Neural cell (in vitro differentiated cells): ENCODE results near the gene ADPRS. TPM values are rescaled to one million over a fixed set of nuclear protein-coding genes. Genes with fewer than 3 reads are reported as not detected.

Source experiments
- H2AFZ ChIP-seq: fragments of 200-600, 300-800 bp; sonication (generic), shearing (Covaris generic); 2 replicates; pipeline ENCODE4 v1.6.0; 2014; ENCODE audit warnings: low read depth, mild to moderate bottlenecking, antibody characterized with exemption, low read length, moderate library complexity
- H3F3A ChIP-seq: fragments of 200-600 bp; shearing (Covaris generic); 2 replicates; pipeline ENCODE4 v1.6.1; 2016; ENCODE audit warnings: mild to moderate bottlenecking, moderate library complexity, mixed read lengths, antibody characterized with exemption, low read length; ENCODE audit not compliant: insufficient read depth, poor library complexity, severe bottlenecking
- H3K27ac ChIP-seq: fragments of 200-600, 300-800 bp; sonication (generic), shearing (Covaris generic); 2 replicates; pipeline ENCODE4 v1.5.1; 2014; ENCODE audit warnings: mild to moderate bottlenecking, low read length, moderate library complexity
- H3K27me3 ChIP-seq: fragments of 300-800, 200-600 bp; sonication (generic), shearing (Covaris generic); 2 replicates; pipeline ENCODE4 v1.6.0; 2014; ENCODE audit warnings: mild to moderate bottlenecking, low read depth, low read length, moderate library complexity; ENCODE audit not compliant: insufficient read depth
- H3K36me3 ChIP-seq: fragments of 300-800, 200-600 bp; sonication (generic), shearing (Covaris generic); 2 replicates; pipeline ENCODE4 v1.5.1; 2014; ENCODE audit warnings: mild to moderate bottlenecking, antibody characterized with exemption, low read length, moderate library complexity; ENCODE audit not compliant: insufficient read depth
- H3K4me2 ChIP-seq: fragments of 300-800, 200-600 bp; sonication (generic), shearing (Covaris generic); 2 replicates; pipeline ENCODE4 v1.6.0; 2014; ENCODE audit warnings: mild to moderate bottlenecking, low read length
- H3K4me3 ChIP-seq: fragments of 300-800, 200-600 bp; sonication (generic), shearing (Covaris generic); 2 replicates; pipeline ENCODE4 v1.5.1; 2014; ENCODE audit warnings: mild to moderate bottlenecking, low read length, moderate library complexity
- H3K79me2 ChIP-seq: fragments of 200-600 bp; shearing (Covaris generic); replicated peaks from 2 replicates; pipeline ENCODE4 v1.6.0; 2014; ENCODE audit warnings: mild to moderate bottlenecking, low read length, moderate library complexity; ENCODE audit not compliant: insufficient read depth
- H3K9ac ChIP-seq: fragments of 300-800, 200-600 bp; sonication (generic), shearing (Covaris generic); 2 replicates; pipeline ENCODE4 v1.6.1; 2016; ENCODE audit warnings: mild to moderate bottlenecking, low read length, mixed read lengths
- H3K9me2 ChIP-seq: fragments of 200-600 bp; shearing (Covaris generic); 2 replicates; pipeline ENCODE4 v1.6.1; 2016; ENCODE audit warnings: mild to moderate bottlenecking, low read length, mixed read lengths; ENCODE audit not compliant: insufficient read depth
- H3K9me3 ChIP-seq: fragments of 200-600, 300-800 bp; sonication (generic), shearing (Covaris generic); 2 replicates; pipeline ENCODE4 v1.6.1; 2016; ENCODE audit warnings: mild to moderate bottlenecking, mixed run types, low read length, moderate library complexity, mixed read lengths
- H4K20me1 ChIP-seq: fragments of 200-600 bp; shearing (Covaris generic); 2 replicates; pipeline ENCODE4 v1.6.1; 2016; ENCODE audit warnings: mild to moderate bottlenecking, mixed run types; ENCODE audit not compliant: insufficient read depth
- CTCF ChIP-seq: fragments of 450-650 bp; IDR thresholded peaks from 2 replicates; pipeline ENCODE4 v1.5.1; 2014; ENCODE audit warnings: antibody characterized with exemption, mild to moderate bottlenecking, moderate library complexity; ENCODE audit not compliant: poor library complexity, severe bottlenecking
- EP300 ChIP-seq: fragments of 450-650 bp; conservative IDR thresholded peaks from 2 replicates; pipeline ENCODE4 v1.6.1; 2014; ENCODE audit warnings: antibody characterized with exemption, mild to moderate bottlenecking, moderate library complexity; ENCODE audit not compliant: poor library complexity, severe bottlenecking
- EZH2 ChIP-seq: fragments of 200-600, 300-800 bp; shearing (Covaris generic), sonication (generic); IDR thresholded peaks from 2 replicates; pipeline ENCODE4 v1.6.1; 2014; ENCODE audit warnings: antibody characterized with exemption, low read length, borderline replicate concordance, mild to moderate bottlenecking; ENCODE audit not compliant: insufficient read depth, poor library complexity, severe bottlenecking
- POLR2AphosphoS5 ChIP-seq: IDR thresholded peaks from 2 replicates; pipeline ENCODE4 v1.6.1; 2012
- RAD21 ChIP-seq: fragments of 450-650 bp; conservative IDR thresholded peaks from 2 replicates; pipeline ENCODE4 v1.6.1; 2014; ENCODE audit warnings: antibody characterized with exemption, mild to moderate bottlenecking, moderate library complexity
- SMC3 ChIP-seq: fragments of 450-650 bp; conservative IDR thresholded peaks from 2 replicates; pipeline ENCODE4 v1.6.1; 2014; ENCODE audit warnings: antibody characterized with exemption, mild to moderate bottlenecking, moderate library complexity; ENCODE audit not compliant: poor library complexity
- TAF1 ChIP-seq: IDR thresholded peaks from 2 replicates; pipeline ENCODE4 v1.6.1; 2012; ENCODE audit warnings: low read depth
- polyA plus RNA-seq: library from polyadenylated mRNA; depleted of rRNA; stranded (reverse); fragments of >200 nt; gene quantifications from 2 replicates; pipeline ENCODE4 v1.2.3, GENCODE V29; 2014
- TF ChIP-seq, protein P1 (sequence below): IDR thresholded peaks from 2 replicates; pipeline ENCODE4 v1.6.1; 2012; ENCODE audit warnings: borderline replicate concordance

ADPRS gene
- polyA plus RNA-seq, 1 donor from 2014 or later, result 66.7 TPM

DNA sequence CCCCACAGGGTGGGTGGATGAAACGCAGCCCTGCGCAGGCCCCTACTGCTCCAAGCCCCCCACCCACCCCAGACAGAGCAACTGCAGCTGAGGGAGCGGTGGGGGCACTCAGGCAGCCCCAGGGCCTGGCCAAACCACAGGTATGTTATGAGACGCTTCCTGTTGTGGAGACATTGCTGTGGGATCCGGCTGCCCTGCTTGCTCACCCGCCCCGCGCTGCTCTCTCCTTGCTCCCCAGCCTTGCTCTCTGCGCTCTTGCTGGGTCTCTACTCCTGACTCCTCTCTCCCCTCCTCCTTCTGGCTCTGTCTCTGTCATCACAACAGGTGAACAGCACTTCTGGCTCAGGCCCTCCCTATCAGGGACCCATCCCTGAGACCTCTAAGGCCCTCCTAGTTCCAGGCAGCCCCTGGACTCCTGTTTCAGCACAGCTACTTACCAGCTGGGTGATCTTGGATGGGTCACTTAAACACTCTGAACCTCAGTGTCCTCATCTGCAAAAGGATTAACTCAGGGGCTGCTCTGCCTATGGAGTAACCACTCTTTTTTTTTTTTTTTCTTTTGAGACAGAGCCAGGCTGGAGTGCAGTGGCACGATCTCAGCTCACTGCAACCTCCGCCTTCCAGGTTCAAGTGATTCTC, 20.5 kb downstream of the ADPRS start:
- no peaks in the 10 kb centered on the region for H3K79me2 ChIP-seq
- no peak for TF ChIP-seq EZH2
- TF ChIP-seq TAF1, result no peak
- TF ChIP-seq EP300, result no peak
- no peak for TF ChIP-seq RAD21
- TF ChIP-seq, protein P1, sequence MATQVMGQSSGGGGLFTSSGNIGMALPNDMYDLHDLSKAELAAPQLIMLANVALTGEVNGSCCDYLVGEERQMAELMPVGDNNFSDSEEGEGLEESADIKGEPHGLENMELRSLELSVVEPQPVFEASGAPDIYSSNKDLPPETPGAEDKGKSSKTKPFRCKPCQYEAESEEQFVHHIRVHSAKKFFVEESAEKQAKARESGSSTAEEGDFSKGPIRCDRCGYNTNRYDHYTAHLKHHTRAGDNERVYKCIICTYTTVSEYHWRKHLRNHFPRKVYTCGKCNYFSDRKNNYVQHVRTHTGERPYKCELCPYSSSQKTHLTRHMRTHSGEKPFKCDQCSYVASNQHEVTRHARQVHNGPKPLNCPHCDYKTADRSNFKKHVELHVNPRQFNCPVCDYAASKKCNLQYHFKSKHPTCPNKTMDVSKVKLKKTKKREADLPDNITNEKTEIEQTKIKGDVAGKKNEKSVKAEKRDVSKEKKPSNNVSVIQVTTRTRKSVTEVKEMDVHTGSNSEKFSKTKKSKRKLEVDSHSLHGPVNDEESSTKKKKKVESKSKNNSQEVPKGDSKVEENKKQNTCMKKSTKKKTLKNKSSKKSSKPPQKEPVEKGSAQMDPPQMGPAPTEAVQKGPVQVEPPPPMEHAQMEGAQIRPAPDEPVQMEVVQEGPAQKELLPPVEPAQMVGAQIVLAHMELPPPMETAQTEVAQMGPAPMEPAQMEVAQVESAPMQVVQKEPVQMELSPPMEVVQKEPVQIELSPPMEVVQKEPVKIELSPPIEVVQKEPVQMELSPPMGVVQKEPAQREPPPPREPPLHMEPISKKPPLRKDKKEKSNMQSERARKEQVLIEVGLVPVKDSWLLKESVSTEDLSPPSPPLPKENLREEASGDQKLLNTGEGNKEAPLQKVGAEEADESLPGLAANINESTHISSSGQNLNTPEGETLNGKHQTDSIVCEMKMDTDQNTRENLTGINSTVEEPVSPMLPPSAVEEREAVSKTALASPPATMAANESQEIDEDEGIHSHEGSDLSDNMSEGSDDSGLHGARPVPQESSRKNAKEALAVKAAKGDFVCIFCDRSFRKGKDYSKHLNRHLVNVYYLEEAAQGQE, result no peak
- H3K27ac ChIP-seq, result no peak overlapping the region
- no peaks in the 10 kb centered on the region for H3K36me3 ChIP-seq
- H3K9me2 ChIP-seq, result no peaks in the 10 kb centered on the region
- H3K9ac ChIP-seq, result no peak overlapping the region
- no peaks in the 10 kb centered on the region for H4K20me1 ChIP-seq
- no peak overlapping the region for H3K4me3 ChIP-seq
- H3F3A ChIP-seq, result no peaks in the 10 kb centered on the region
- H3K4me2 ChIP-seq, result no peak overlapping the region
- no peaks in the 10 kb centered on the region for H3K27me3 ChIP-seq
- no peaks in the 10 kb centered on the region for H3K9me3 ChIP-seq
- no peak overlapping the region for H2AFZ ChIP-seq

- no peak overlapping the region for H3K27ac ChIP-seq
- no peak overlapping the region for H3K9ac ChIP-seq
- no peak overlapping the region for H2AFZ ChIP-seq
- TF ChIP-seq RAD21 (no peak), CTCF (no peak), POLR2AphosphoS5 (no peak), TAF1 (no peak), EP300 (no peak), EZH2 (no peak), SMC3 (no peak)
- TF ChIP-seq, protein P1, result no peak
- no peak overlapping the region for H3K4me3 ChIP-seq
- no peaks in the 10 kb centered on the region for H4K20me1 ChIP-seq
- no peaks in the 10 kb centered on the region for H3K79me2 ChIP-seq
- H3K9me3 ChIP-seq, result no peaks in the 10 kb centered on the region
- no peaks in the 10 kb centered on the region for H3K36me3 ChIP-seq
- no peaks in the 10 kb centered on the region for H3F3A ChIP-seq
- H3K9me2 ChIP-seq, result no peaks in the 10 kb centered on the region
- H3K27me3 ChIP-seq, result no peaks in the 10 kb centered on the region
- no peak overlapping the region for H3K4me2 ChIP-seq
Observed at GRCh38 chr1:36111151-36111550, 22.5 kb downstream of the ADPRS start.
